HG03432 (cell line): Measurements from ENCODE around the gene ZDHHC11.
"Not testable (repeated sequence)": the region's sequence is repeated elsewhere in the genome, so short reads cannot be mapped to it uniquely, and the experiment has no call there.

Experiments used
- ATAC-seq: cut with Tn5 transposase; IDR thresholded peaks from one replicate; pipeline ENCODE4 v1.9.1; 2021; ENCODE audit warnings: mild to moderate bottlenecking, moderate library complexity; ENCODE audit not compliant: unreplicated experiment

ZDHHC11 gene

GRCh38 chr5:816176-816575, 34.6 kb downstream of the ZDHHC11 start:
- no peak for ATAC-seq

DNA sequence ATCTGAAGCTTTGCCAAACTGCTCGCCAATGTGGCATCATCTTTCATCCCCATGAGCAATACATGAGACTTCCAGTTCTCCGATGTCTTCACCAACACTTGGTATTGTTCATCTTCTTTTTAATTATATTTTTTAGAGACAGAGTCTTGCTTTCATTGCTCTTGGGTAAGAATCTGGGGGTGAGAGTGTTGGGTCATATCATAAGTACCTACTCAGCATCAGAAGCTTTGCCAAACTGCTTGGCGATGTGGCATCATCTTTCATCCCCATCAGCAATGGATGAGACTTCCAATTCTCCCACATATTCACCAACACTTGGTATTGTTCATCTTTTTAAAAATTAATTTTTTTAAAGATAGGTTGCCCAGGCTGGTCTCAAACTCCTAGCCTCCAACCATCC, 35.3 kb downstream of the ZDHHC11 start:
- ATAC-seq = no peak

GRCh38 chr5:813575-813974, 37.2 kb downstream of the ZDHHC11 start:
- ATAC-seq = not testable (repeated sequence)

GRCh38 chr5:811384-811783, 39.4 kb downstream of the ZDHHC11 start:
- ATAC-seq = not testable (repeated sequence)

DNA sequence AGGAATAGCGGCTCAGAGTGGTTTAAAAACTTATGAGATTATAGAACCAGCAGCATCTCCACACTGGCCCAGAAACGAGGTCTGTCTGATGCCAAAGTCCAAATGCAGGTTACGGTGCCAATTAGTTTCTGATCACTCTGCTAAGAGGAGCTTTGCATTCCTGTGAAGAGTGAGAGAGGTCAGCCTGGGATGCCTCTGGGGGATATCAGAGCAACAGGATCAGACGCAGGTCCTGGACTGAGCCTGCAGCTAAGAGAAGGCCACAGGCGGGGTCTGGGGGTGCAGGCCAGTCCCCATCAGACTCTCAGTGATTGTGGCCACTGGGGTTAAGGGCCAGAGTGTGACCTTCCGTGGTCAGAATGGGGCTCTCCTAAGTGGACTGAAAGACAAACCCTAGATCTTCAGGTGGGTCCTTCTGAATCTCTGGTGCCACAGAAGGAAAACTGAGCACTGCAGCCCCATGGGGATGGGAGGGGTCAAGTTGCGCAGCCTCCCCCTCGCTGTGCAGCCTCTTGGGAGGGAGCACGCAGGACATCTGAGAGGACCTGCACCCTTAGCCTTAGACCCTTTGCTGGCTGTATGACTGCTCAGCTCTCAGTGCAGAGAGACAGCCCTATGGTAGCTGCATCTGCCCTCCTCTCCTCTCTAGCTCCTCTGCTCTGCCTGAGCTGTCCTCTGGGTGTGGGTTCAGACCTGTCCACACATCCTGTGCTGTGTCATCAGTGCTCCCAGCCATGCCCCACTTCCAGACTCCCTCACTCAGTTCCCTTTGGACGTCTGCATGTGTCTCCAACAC, 42.9 kb downstream of the ZDHHC11 start:
- ATAC-seq = not testable (repeated sequence)

GRCh38 chr5:801472-801871, 49.3 kb downstream of the ZDHHC11 start:
- no peak for ATAC-seq

GRCh38 chr5:801055-801454, 49.7 kb downstream of the ZDHHC11 start:
- not testable (repeated sequence) for ATAC-seq

DNA sequence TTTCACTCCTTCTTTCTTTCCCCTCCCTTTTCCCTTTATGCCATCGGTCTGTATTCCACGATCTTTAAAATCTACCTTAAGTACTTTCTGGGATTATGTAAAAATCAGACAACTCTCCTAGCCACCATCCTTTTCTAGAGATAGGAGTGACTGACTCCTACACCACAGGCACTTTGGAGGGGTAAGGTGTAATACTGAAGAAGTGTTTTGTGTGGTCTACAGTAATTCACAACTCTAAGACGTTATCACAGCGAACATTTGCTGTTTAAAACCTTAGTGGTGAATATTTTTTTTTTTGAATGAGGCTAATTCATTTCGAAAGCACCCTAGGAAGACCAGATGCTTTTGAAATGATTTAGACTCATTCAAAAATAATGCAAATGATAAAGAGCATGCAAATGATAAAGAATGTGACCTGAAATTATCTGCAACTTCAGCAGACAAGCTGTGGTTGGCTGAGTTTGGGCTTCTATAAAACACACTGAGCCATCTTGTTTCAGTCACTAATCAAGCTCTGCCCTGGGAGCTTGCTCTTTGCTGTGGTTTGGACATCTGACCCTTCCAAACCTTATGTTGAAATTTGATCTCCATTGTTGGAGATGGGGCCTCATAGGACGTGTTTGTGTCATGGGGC, 52.2 kb downstream of the ZDHHC11 start:
- not testable (repeated sequence) for ATAC-seq

DNA sequence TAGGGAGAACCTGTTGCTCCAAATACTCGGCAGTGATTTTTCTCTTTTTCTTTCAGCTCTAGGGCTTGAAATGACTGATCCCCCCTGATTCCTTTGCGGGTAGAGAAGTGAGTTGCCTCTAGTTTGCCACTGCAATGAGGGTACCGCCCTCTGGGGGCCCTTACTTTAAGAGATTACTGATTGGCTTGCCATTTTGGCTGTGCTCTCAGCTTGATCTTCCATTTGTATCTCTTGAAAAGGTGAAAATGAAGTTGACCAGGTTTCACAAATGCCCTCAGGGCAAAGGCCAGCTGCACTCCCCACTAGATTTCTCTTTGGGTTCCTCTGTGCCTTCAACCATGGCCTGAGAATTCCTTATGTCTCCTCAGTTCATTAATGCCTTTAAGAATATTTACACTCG, 52.8 kb downstream of the ZDHHC11 start:
- not testable (repeated sequence) for ATAC-seq

DNA sequence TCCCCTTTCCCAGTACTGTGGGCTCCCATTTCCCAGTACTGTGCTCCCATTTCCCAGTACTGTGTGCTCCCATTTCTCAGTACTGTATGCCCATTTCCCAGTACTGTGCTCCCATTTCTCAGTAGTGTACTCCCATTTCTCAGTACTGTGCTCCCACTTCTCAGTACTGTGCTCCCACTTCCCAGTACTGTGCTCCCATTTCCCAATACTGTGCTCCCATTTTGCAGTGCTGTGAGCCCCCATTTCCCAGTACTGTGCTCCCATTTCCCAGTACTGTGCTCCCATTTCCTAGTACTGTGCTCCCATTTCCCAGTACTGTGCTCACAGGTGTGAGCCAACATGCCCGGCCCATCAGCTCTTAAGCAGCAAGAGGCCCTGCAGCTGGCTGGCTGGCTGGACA, 54.9 kb downstream of the ZDHHC11 start:
- not testable (repeated sequence) for ATAC-seq

- not testable (repeated sequence) for ATAC-seq
Observed at GRCh38 chr5:794948-795347, 55.8 kb downstream of the ZDHHC11 start.

- ATAC-seq = not testable (repeated sequence)
Observed at GRCh38 chr5:788703-789102, 62.1 kb downstream of the ZDHHC11 start.

- ATAC-seq = not testable (repeated sequence)
Observed at GRCh38 chr5:787857-788233, 62.9 kb downstream of the ZDHHC11 start.

- ATAC-seq = not testable (repeated sequence)
Observed at GRCh38 chr5:787224-787856, 63.4 kb downstream of the ZDHHC11 start.

- ATAC-seq = peak; percentile 13
Observed at GRCh38 chr5:785181-785705, 65.5 kb downstream of the ZDHHC11 start.

- peak; percentile 46 for ATAC-seq
Observed at GRCh38 chr5:784428-785177, 66.2 kb downstream of the ZDHHC11 start, which contains the start of gene ZDHHC11B. ZDHHC11B (minus strand) TSS chr5:784729; CDS start chr5:766919, 17,810 bp downstream.

DNA sequence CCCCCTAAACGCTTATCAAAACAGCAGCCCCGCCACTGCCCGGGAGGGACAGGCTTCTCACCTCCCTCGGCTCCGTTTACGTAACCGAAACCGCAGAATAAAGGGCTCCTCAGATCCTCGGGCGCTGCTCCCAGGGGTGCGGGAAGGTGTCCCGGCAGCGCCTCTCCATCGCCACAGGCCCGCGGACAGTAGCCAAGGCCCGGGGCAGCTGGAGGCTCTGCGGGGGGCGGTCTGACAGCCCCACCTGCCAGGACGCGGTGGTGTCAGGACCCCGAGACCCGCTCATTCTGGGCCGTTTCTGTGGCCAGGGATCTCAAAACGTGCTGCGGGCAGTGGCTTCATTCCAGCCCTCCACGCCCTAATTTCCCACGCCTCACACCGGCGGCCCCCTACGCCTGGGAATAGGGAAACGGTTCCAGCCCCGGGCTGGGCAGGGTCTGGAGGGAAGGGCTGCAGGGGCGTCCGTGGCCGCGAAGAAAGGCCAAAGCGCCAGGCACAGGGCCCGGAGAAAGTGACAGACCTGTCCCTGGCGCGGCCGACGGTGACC, 66.8 kb downstream of the ZDHHC11 start:
- ATAC-seq = not testable (repeated sequence)

DNA sequence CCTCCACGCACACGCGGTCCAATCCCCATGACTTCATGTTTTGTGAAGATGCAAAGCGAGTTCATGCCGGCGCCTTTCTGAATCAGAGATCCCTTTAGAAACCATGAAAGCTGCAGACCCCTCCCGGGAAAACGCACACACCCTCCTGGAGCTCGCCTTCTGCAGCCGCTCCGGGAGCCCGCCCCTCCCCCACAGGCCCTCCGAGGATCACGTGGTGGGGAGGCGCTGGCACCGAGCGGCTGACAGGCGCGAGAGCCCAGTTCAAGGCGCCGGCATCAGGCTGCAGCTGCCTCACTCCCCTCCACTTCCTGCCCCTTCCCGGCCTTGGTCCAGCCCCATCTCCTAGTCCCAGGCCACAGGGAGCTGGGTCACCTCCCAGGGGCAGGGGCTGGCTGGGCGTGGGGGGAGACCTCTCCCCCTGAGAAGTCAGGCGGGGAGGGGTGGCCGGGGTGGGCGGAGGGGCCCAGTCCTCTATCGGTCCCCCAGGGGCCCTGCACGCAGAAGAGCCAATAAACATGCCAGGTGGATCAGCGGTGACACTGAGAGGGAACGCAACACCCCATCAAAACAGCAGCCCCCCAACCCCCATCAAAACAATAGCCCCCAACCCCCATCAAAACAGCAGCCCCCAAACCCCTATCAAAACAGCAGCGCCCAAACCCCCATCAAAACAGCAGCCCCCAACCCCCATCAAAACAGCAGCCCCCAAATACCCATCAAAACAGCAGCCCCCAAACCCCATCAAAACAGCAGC, 67.6 kb downstream of the ZDHHC11 start:
- peak; percentile 46 for ATAC-seq

- not testable (repeated sequence) for ATAC-seq
Observed at GRCh38 chr5:782356-782755, 68.4 kb downstream of the ZDHHC11 start.

- not testable (repeated sequence) for ATAC-seq
Observed at GRCh38 chr5:780571-780970, 70.2 kb downstream of the ZDHHC11 start.
